HepG2 (cell line): ENCODE data around the gene AP2A2. TPM values are rescaled to one million over a fixed set of nuclear protein-coding genes. Genes with fewer than 3 reads are reported as not detected.

ENCODE experiments used
- CBX5 ChIP-seq: sonication (generic); formaldehyde crosslinking; IDR thresholded peaks from 2 replicates; pipeline ENCODE4 v1.4.0; 2020; ENCODE audit warnings: missing genetic modification reagents, borderline replicate concordance
- ELF3 ChIP-seq: IDR thresholded peaks from 2 replicates; pipeline ENCODE4 v1.6.1; 2016; ENCODE audit warnings: missing genetic modification reagents, missing compliant biosample characterization
- FOXK2 ChIP-seq: fragments of 450-650 bp; IDR thresholded peaks from 2 replicates; pipeline ENCODE4 v1.6.1; 2016
- FOXO1 ChIP-seq: sonication (generic); formaldehyde crosslinking; IDR thresholded peaks from 2 replicates; pipeline ENCODE4 v1.4.0; 2020; ENCODE audit warnings: missing genetic modification reagents
- HIVEP1 ChIP-seq: sonication (generic); formaldehyde crosslinking; IDR thresholded peaks from 2 replicates; pipeline ENCODE4 v1.4.0; 2020; ENCODE audit warnings: mild to moderate bottlenecking, missing genetic modification reagents
- IKZF1 ChIP-seq: fragments of 450-650 bp; IDR thresholded peaks from 2 replicates; pipeline ENCODE4 v1.7.1; 2016
- MYNN ChIP-seq: sonication (generic); formaldehyde crosslinking; IDR thresholded peaks from 2 replicates; pipeline ENCODE4 v1.4.0; 2020; ENCODE audit warnings: mild to moderate bottlenecking, low read depth, missing genetic modification reagents
- NAIF1 ChIP-seq: sonication (generic); formaldehyde crosslinking; IDR thresholded peaks from 2 replicates; pipeline ENCODE4 v1.5.0; 2020; ENCODE audit warnings: mild to moderate bottlenecking, missing genetic modification reagents, borderline replicate concordance
- PHF8 ChIP-seq: sonication (generic); formaldehyde crosslinking; IDR thresholded peaks from 2 replicates; pipeline ENCODE4 v1.5.0; 2020; ENCODE audit warnings: missing genetic modification reagents
- PITX1 ChIP-seq: sonication (generic); formaldehyde crosslinking; IDR thresholded peaks from 2 replicates; pipeline ENCODE4 v1.5.1; 2020; ENCODE audit warnings: mild to moderate bottlenecking, missing genetic modification reagents
- PLSCR1 ChIP-seq: sonication (generic); formaldehyde crosslinking; IDR thresholded peaks from 2 replicates; pipeline ENCODE4 v1.5.0; 2020; ENCODE audit warnings: missing genetic modification reagents, mild to moderate bottlenecking, borderline replicate concordance
- RORA ChIP-seq: sonication (generic); formaldehyde crosslinking; IDR thresholded peaks from 2 replicates; pipeline ENCODE4 v1.5.0; 2020; ENCODE audit warnings: mild to moderate bottlenecking, missing genetic modification reagents, moderate library complexity
- SKI ChIP-seq: fragments of 450-650 bp; IDR thresholded peaks from one replicate; pipeline ENCODE4 v1.6.1; 2018; ENCODE audit warnings: mild to moderate bottlenecking; ENCODE audit not compliant: partially characterized antibody
- SMAD9 ChIP-seq: sonication (generic); formaldehyde crosslinking; IDR thresholded peaks from 2 replicates; pipeline ENCODE4 v1.5.1; 2020; ENCODE audit warnings: mild to moderate bottlenecking, missing genetic modification reagents
- TGIF2 ChIP-seq: IDR thresholded peaks from 2 replicates; pipeline ENCODE4 v1.6.1; 2016; ENCODE audit warnings: control low read depth, missing compliant biosample characterization
- TMF1 ChIP-seq: sonication (generic); formaldehyde crosslinking; IDR thresholded peaks from 2 replicates; pipeline ENCODE4 v1.8.1; 2022; ENCODE audit warnings: low read depth, missing genetic modification reagents
- ZBTB44 ChIP-seq: sonication (generic); formaldehyde crosslinking; IDR thresholded peaks from 2 replicates; pipeline ENCODE4 v1.4.0; 2020; ENCODE audit warnings: missing genetic modification reagents
- ZBTB7B ChIP-seq: sonication (generic); formaldehyde crosslinking; IDR thresholded peaks from 2 replicates; pipeline ENCODE4 v1.4.0; 2020; ENCODE audit warnings: missing genetic modification reagents
- ZC3H4 ChIP-seq: sonication (generic); formaldehyde crosslinking; IDR thresholded peaks from 2 replicates; pipeline ENCODE4 v1.4.0; 2020; ENCODE audit warnings: missing genetic modification reagents, borderline replicate concordance
- ZNF10 ChIP-seq: sonication (generic); formaldehyde crosslinking; IDR thresholded peaks from 2 replicates; pipeline ENCODE4 v1.4.0; 2020; ENCODE audit warnings: mild to moderate bottlenecking, low read depth, missing genetic modification reagents, borderline replicate concordance
- ZNF180 ChIP-seq: sonication (generic); formaldehyde crosslinking; IDR thresholded peaks from 2 replicates; pipeline ENCODE4 v1.4.0; 2020; ENCODE audit warnings: low read depth, missing genetic modification reagents, borderline replicate concordance
- ZNF264 ChIP-seq: sonication (generic); formaldehyde crosslinking; IDR thresholded peaks from 2 replicates; pipeline ENCODE4 v1.4.0; 2020; ENCODE audit warnings: missing genetic modification reagents
- ZNF292 ChIP-seq: sonication (generic); formaldehyde crosslinking; IDR thresholded peaks from 2 replicates; pipeline ENCODE4 v1.8.1; 2022; ENCODE audit warnings: mild to moderate bottlenecking, low read depth, missing genetic modification reagents, borderline replicate concordance
- ZNF333 ChIP-seq: sonication (generic); formaldehyde crosslinking; IDR thresholded peaks from 2 replicates; pipeline ENCODE4 v1.4.0; 2020; ENCODE audit warnings: mild to moderate bottlenecking, missing genetic modification reagents, borderline replicate concordance
- ZNF430 ChIP-seq: sonication (generic); formaldehyde crosslinking; IDR thresholded peaks from 2 replicates; pipeline ENCODE4 v1.9.0; 2021; ENCODE audit warnings: mild to moderate bottlenecking, missing genetic modification reagents
- ZNF510 ChIP-seq: sonication (generic); formaldehyde crosslinking; IDR thresholded peaks from 2 replicates; pipeline ENCODE4 v1.4.0; 2020; ENCODE audit warnings: low read depth, mild to moderate bottlenecking, missing genetic modification reagents
- ZNF550 ChIP-seq: sonication (generic); formaldehyde crosslinking; IDR thresholded peaks from 2 replicates; pipeline ENCODE4 v1.4.0; 2020; ENCODE audit warnings: mild to moderate bottlenecking, missing genetic modification reagents, borderline replicate concordance
- ZNF563 ChIP-seq: sonication (generic); formaldehyde crosslinking; IDR thresholded peaks from 2 replicates; pipeline ENCODE4 v1.8.0; 2022; ENCODE audit warnings: mild to moderate bottlenecking, moderate library complexity, missing genetic modification reagents
- ZNF569 ChIP-seq: sonication (generic); formaldehyde crosslinking; IDR thresholded peaks from 2 replicates; pipeline ENCODE4 v1.5.0; 2020; ENCODE audit warnings: mild to moderate bottlenecking, missing genetic modification reagents, moderate library complexity, borderline replicate concordance
- ZNF577 ChIP-seq: sonication (generic); formaldehyde crosslinking; IDR thresholded peaks from 2 replicates; pipeline ENCODE4 v1.4.0; 2020; ENCODE audit warnings: mild to moderate bottlenecking, low read depth, missing genetic modification reagents, borderline replicate concordance
- ZNF615 ChIP-seq: sonication (generic); formaldehyde crosslinking; IDR thresholded peaks from 2 replicates; pipeline ENCODE4 v1.5.0; 2020; ENCODE audit warnings: mild to moderate bottlenecking, missing genetic modification reagents, borderline replicate concordance
- ZNF878 ChIP-seq: sonication (generic); formaldehyde crosslinking; IDR thresholded peaks from 2 replicates; pipeline ENCODE4 v1.8.1; 2023; ENCODE audit warnings: mild to moderate bottlenecking, missing genetic modification reagents, moderate library complexity
- polyA plus RNA-seq, 8 experiments: library from polyadenylated mRNA; depleted of rRNA in 3 of 8; stranded (reverse) in 7 of 8; unstranded in 1 of 8; fragments of >200 nt; fragmentation: Illumina TruSeq in 4 of 8; extraction: Trizol in 4 of 8; gene quantifications; 2 replicates each; pipeline versions ENCODE4 v1.2.1 to v1.2.3, GENCODE V29; 2011 to 2016; ENCODE audit warnings: low read depth in 4 of 8, missing spikeins in 1 of 8, mixed read lengths in 1 of 8; ENCODE audit not compliant: insufficient read depth in 1 of 8
- total RNA-seq, 5 experiments: library from RNA; depleted of rRNA; stranded (reverse); fragments of >200 nt; fragmentation: Illumina TruSeq; extraction: Trizol; gene quantifications; 2 replicates each; pipeline ENCODE4 v1.2.3, GENCODE V29; 2016; ENCODE audit warnings: low read depth in 1 of 5

AP2A2 gene
- total and polyA plus RNA-seq, 2 of the 13 experiments (the other 11 are each of a cell fraction or from before 2014, with no cell fraction given), result 25.7 to 75.7 TPM

- TF ChIP-seq SMAD9 (CRISPR knock-in tag) (0 out of 2 replicates have a peak, but pooled peaks have one; percentile 62), FOXK2 (no peak), ZNF563 (CRISPR knock-in tag) (peak; percentile 23; the same call in 1 of the 2 replicates), HIVEP1 (CRISPR knock-in tag) (no peak), RORA (no peak), IKZF1 (no peak), MYNN (CRISPR knock-in tag) (no peak), SKI (no peak), NAIF1 (CRISPR knock-in tag) (no peak), PLSCR1 (CRISPR knock-in tag) (no peak), ZNF510 (CRISPR knock-in tag) (no peak), ZNF430 (peak; percentile 35; the same call in 1 of the 2 replicates), CBX5 (CRISPR knock-in tag) (no peak; the same call in 1 of the 2 replicates), ZNF577 (CRISPR knock-in tag) (no peak), ZNF615 (CRISPR knock-in tag) (no peak), ZNF10 (CRISPR knock-in tag) (no peak), ZNF569 (no peak), FOXO1 (CRISPR knock-in tag) (no peak), ZBTB7B (no peak; the same call in 1 of the 2 replicates), ZNF264 (CRISPR knock-in tag) (no peak), ZBTB44 (CRISPR knock-in tag) (no peak), ZNF292 (CRISPR knock-in tag) (peak; percentile 17; the same call in 1 of the 2 replicates), ZNF878 (CRISPR knock-in tag) (no peak), PITX1 (CRISPR knock-in tag) (no peak), PHF8 (CRISPR knock-in tag) (peak; percentile 53), ZNF180 (no peak), ELF3 (CRISPR knock-in tag) (0 out of 2 replicates have a peak, but pooled peaks have one; percentile 12), ZNF333 (CRISPR knock-in tag) (no peak), TGIF2 (CRISPR knock-in tag) (no peak), TMF1 (CRISPR knock-in tag) (no peak), ZNF550 (no peak), ZC3H4 (CRISPR knock-in tag) (no peak)
These were observed 10.7 kb upstream of the AP2A2 start (continued) for GRCh38 chr11:914747-915501.
